Neuronal stem cell (in vitro differentiated cells): ENCODE results near the gene HES5.

Experiments
- DNase-seq: peaks from one replicate; pipeline ENCODE4 v3.0.0-alpha.2; 2013; ENCODE audit warnings: low spot score
- H2AFZ ChIP-seq: one replicate; pipeline ENCODE4 v1.6.1; 2013; ENCODE audit warnings: mild to moderate bottlenecking, low read length, inconsistent platforms
- H2AK5ac ChIP-seq: 2 replicates; pipeline ENCODE4 v1.6.1; 2013; ENCODE audit warnings: low read depth, mild to moderate bottlenecking, inconsistent platforms, low read length, moderate library complexity, mixed read lengths
- H2BK120ac ChIP-seq: 2 replicates; pipeline ENCODE4 v1.6.1; 2013; ENCODE audit warnings: low read depth, mild to moderate bottlenecking, inconsistent platforms, low read length, moderate library complexity, mixed read lengths
- H2BK12ac ChIP-seq: one replicate; pipeline ENCODE4 v1.6.1; 2013; ENCODE audit warnings: low read length, inconsistent platforms
- H2BK15ac ChIP-seq: 2 replicates; pipeline ENCODE4 v1.6.1; 2013; ENCODE audit warnings: mild to moderate bottlenecking, low read length, inconsistent platforms, mixed read lengths
- H2BK5ac ChIP-seq: one replicate; pipeline ENCODE4 v1.6.1; 2013; ENCODE audit warnings: inconsistent platforms, mild to moderate bottlenecking, low read length, moderate library complexity
- H3K14ac ChIP-seq: one replicate; pipeline ENCODE4 v1.6.1; 2013; ENCODE audit warnings: low read length, inconsistent platforms
- H3K18ac ChIP-seq: 2 replicates; pipeline ENCODE4 v1.6.1; 2013; ENCODE audit warnings: low read length, inconsistent platforms
- H3K23ac ChIP-seq: 2 replicates; pipeline ENCODE4 v1.6.1; 2013; ENCODE audit warnings: low read depth, mild to moderate bottlenecking, mixed read lengths, low read length, inconsistent platforms; ENCODE audit not compliant: poor library complexity
- H3K27ac ChIP-seq: replicated peaks from 3 replicates; pipeline ENCODE4 v1.5.1; 2013; ENCODE audit warnings: low read length, inconsistent platforms
- H3K27me3 ChIP-seq, 3 experiments: 2 replicates each; pipeline ENCODE4 v1.6.1; 2013; ENCODE audit warnings: low read length in 3 of 3, mild to moderate bottlenecking in 2 of 3, inconsistent platforms in 1 of 3, low read depth in 1 of 3, mixed read lengths in 1 of 3, moderate library complexity in 1 of 3; ENCODE audit not compliant: control insufficient read depth in 3 of 3, insufficient read depth in 3 of 3
- H3K36me3 ChIP-seq, 2 donors: replicated peaks in 1 of 2; 2 replicates each; pipeline ENCODE4 v1.6.1; 2013; ENCODE audit warnings: low read length in 2 of 2; ENCODE audit not compliant: control insufficient read depth in 2 of 2, insufficient read depth in 2 of 2
- H3K4ac ChIP-seq: 2 replicates; pipeline ENCODE4 v1.6.1; 2013; ENCODE audit warnings: inconsistent platforms, mild to moderate bottlenecking, low read length, moderate library complexity
- H3K4me1 ChIP-seq, 2 donors: 1 replicate in 1 of 2; 2 replicates in 1 of 2; pipeline ENCODE4 v1.6.1; 2013; ENCODE audit warnings: low read length in 2 of 2, low read depth in 1 of 2; ENCODE audit not compliant: control insufficient read depth in 2 of 2, insufficient read depth in 1 of 2
- H3K4me2 ChIP-seq: one replicate; pipeline ENCODE4 v1.6.1; 2013; ENCODE audit warnings: mild to moderate bottlenecking, low read length, inconsistent platforms; ENCODE audit not compliant: insufficient read depth, poor library complexity, severe bottlenecking
- H3K4me3 ChIP-seq, 2 donors: 2 replicates each; pipeline ENCODE4 v1.5.1; 2013; ENCODE audit warnings: low read length in 2 of 2, mild to moderate bottlenecking in 2 of 2, inconsistent platforms in 1 of 2, moderate library complexity in 1 of 2
- H3K79me1 ChIP-seq: one replicate; pipeline ENCODE4 v1.6.1; 2013; ENCODE audit warnings: low read depth, mild to moderate bottlenecking, inconsistent platforms, low read length, moderate library complexity
- H3K9ac ChIP-seq: one replicate; pipeline ENCODE4 v1.6.1; 2013; ENCODE audit warnings: mild to moderate bottlenecking, low read depth, low read length, inconsistent platforms; ENCODE audit not compliant: poor library complexity
- H3K9me3 ChIP-seq, 2 donors: replicated peaks in 1 of 2; 2 replicates each; pipeline versions ENCODE3 to v1.6.1; 2013; ENCODE audit warnings: low read length in 2 of 2, mild to moderate bottlenecking in 2 of 2, inconsistent platforms in 1 of 2, low read depth in 1 of 2, mixed read lengths in 1 of 2, moderate library complexity in 1 of 2; ENCODE audit not compliant: control insufficient read depth in 2 of 2, insufficient read depth in 1 of 2
- H4K8ac ChIP-seq: one replicate; pipeline ENCODE4 v1.6.1; 2013; ENCODE audit warnings: low read depth, mild to moderate bottlenecking, inconsistent platforms, low read length, moderate library complexity
- H4K91ac ChIP-seq: one replicate; pipeline ENCODE4 v1.6.1; 2013; ENCODE audit warnings: low read length, low read depth, mild to moderate bottlenecking, inconsistent platforms; ENCODE audit not compliant: poor library complexity
- WGBS, 2 donors: extraction: QIAGEN DNeasy Blood & Tissue Kit; methylation state at CpG; one replicate each; pipeline ENCODE4 v1.1.7; 2013; ENCODE audit warnings: missing lambda C conversion rate in 2 of 2, mixed read lengths in 1 of 2; ENCODE audit not compliant: insufficient read length in 2 of 2, insufficient replicate concordance in 1 of 2; ENCODE audit errors: extremely low coverage in 2 of 2; 5-methylcytosine and 5-hydroxymethylcytosine counted together

The HES5 gene

GRCh38 chr1:2494323-2494693 lies 35.8 kb downstream of the HES5 start:
- H3K23ac ChIP-seq: peak overlapping the region; percentile 55
- H2AFZ ChIP-seq: no peak overlapping the region
- peak overlapping the region; percentile 38 for H3K18ac ChIP-seq
- no peak overlapping the region for H3K4me3 ChIP-seq
- peak overlapping the region; percentile 56 for H2AK5ac ChIP-seq
- peaks cover 1% of the 10 kb centered on the region for H3K79me1 ChIP-seq
- H2BK15ac ChIP-seq: peak overlapping the region; percentile 17
- peaks cover 0 to under 1% of the 10 kb centered on the region in 2 donors for H3K9me3 ChIP-seq
- H3K4ac ChIP-seq: no peak overlapping the region
- no peak overlapping the region for H3K4me2 ChIP-seq
- no CpG with 5 or more reads among the region's 19 CpGs for WGBS, 2 donors
- no peaks in the 10 kb centered on the region for H3K36me3 ChIP-seq
- no peak overlapping the region for H3K9ac ChIP-seq
- no peak overlapping the region for H3K14ac ChIP-seq
- H3K4me1 ChIP-seq: no peaks in the 10 kb centered on the region
- no peak overlapping the region for H3K27ac ChIP-seq
- H4K91ac ChIP-seq: no peak overlapping the region
- peak overlapping the region; percentile 66 for H2BK5ac ChIP-seq
- H4K8ac ChIP-seq: no peak overlapping the region
- peaks cover 0 to 78% (median 0%) of the 10 kb centered on the region in 3 experiments for H3K27me3 ChIP-seq
- H2BK120ac ChIP-seq: no peak overlapping the region
- H2BK12ac ChIP-seq: no peak overlapping the region
- no peak for DNase-seq

GRCh38 chr1:2493691-2494322 lies 36.3 kb downstream of the HES5 start:
- peak overlapping the region; percentile 66 for H2BK5ac ChIP-seq
- peak overlapping the region; percentile 28 for H3K18ac ChIP-seq
- H3K27me3 ChIP-seq: peaks cover 0 to 80% (median 0%) of the 10 kb centered on the region in 3 experiments
- H2BK120ac ChIP-seq: no peak overlapping the region
- no peak overlapping the region for H2BK12ac ChIP-seq
- H3K36me3 ChIP-seq: no peaks in the 10 kb centered on the region
- H3K23ac ChIP-seq: peak overlapping the region; percentile 55
- WGBS, 2 donors: no CpG with 5 or more reads among the region's 24 CpGs
- H3K4me3 ChIP-seq: no peak overlapping the region
- no peak for DNase-seq
- peak overlapping the region; percentile 85 for H2BK15ac ChIP-seq
- peaks cover 1% of the 10 kb centered on the region for H3K79me1 ChIP-seq
- no peak overlapping the region for H3K14ac ChIP-seq
- H4K91ac ChIP-seq: no peak overlapping the region
- H2AFZ ChIP-seq: no peak overlapping the region
- no peaks in the 10 kb centered on the region for H3K4me1 ChIP-seq
- H4K8ac ChIP-seq: no peak overlapping the region
- H3K4me2 ChIP-seq: no peak overlapping the region
- H3K9ac ChIP-seq: peak overlapping the region; percentile 30
- no peak overlapping the region for H3K27ac ChIP-seq
- H2AK5ac ChIP-seq: peak overlapping the region; percentile 70
- peaks cover 3 to 5% of the 10 kb centered on the region in 2 donors for H3K9me3 ChIP-seq
- no peak overlapping the region for H3K4ac ChIP-seq

- peak overlapping the region; percentile 56 for H3K14ac ChIP-seq
- WGBS, 2 donors: no CpG with 5 or more reads among the region's 19 CpGs
- H2BK15ac ChIP-seq: peak overlapping the region; percentile 85
- peaks cover 3 to 9% of the 10 kb centered on the region in 2 donors for H3K9me3 ChIP-seq
- no peak overlapping the region for H3K27ac ChIP-seq
- peak overlapping the region; percentile 80 for H3K18ac ChIP-seq
- H3K36me3 ChIP-seq: no peaks in the 10 kb centered on the region
- H3K79me1 ChIP-seq: peaks cover 1% of the 10 kb centered on the region
- H2AK5ac ChIP-seq: peak overlapping the region; percentile 70
- H2BK12ac ChIP-seq: peak overlapping the region; percentile 58
- H2BK5ac ChIP-seq: peak overlapping the region; percentile 66
- no peak overlapping the region for H3K4me2 ChIP-seq
- H2AFZ ChIP-seq: no peak overlapping the region
- no peak for DNase-seq
- no peak overlapping the region for H3K23ac ChIP-seq
- peaks cover 0 to 85% (median 0%) of the 10 kb centered on the region in 3 experiments for H3K27me3 ChIP-seq
- no peak overlapping the region for H2BK120ac ChIP-seq
- no peak overlapping the region for H4K8ac ChIP-seq
- H4K91ac ChIP-seq: no peak overlapping the region
- peak overlapping the region; percentile 60 for H3K9ac ChIP-seq
- H3K4me3 ChIP-seq: no peak overlapping the region
- H3K4ac ChIP-seq: no peak overlapping the region
- H3K4me1 ChIP-seq: no peaks in the 10 kb centered on the region
Observed at GRCh38 chr1:2493218-2493617, 36.8 kb downstream of the HES5 start.

GRCh38 chr1:2492091-2492490 lies 38.0 kb downstream of the HES5 start:
- Histone ChIP-seq H3K4me2 (no peak overlapping the region), H2BK120ac (no peak overlapping the region), H3K14ac (peak overlapping the region; percentile 56), H3K4ac (no peak overlapping the region), H4K91ac (no peak overlapping the region), H4K8ac (no peak overlapping the region), H3K36me3 (no peaks in the 10 kb centered on the region), H3K23ac (peak overlapping the region; percentile 65), H2BK5ac (no peak overlapping the region), H3K4me3 (no peak overlapping the region), H2BK15ac (no peak overlapping the region), H3K79me1 (peaks cover 1% of the 10 kb centered on the region), H3K27ac (no peak overlapping the region), H3K27me3 (peaks cover 0 to 81% (median 0%) of the 10 kb centered on the region in 3 experiments), H2AK5ac (peak overlapping the region; percentile 88), H3K18ac (peak overlapping the region; percentile 83), H2BK12ac (peak overlapping the region; percentile 41), H3K4me1 (no peaks in the 10 kb centered on the region), H3K9ac (peak overlapping the region; percentile 44), H2AFZ (no peak overlapping the region), H3K9me3 (peaks cover 4 to 9% of the 10 kb centered on the region in 2 donors)
- DNase-seq: no peak
- no CpG with 5 or more reads among the region's 13 CpGs for WGBS, 2 donors
